ENCODE data around the gene VTI1B. TPM values are rescaled to one million over a fixed set of nuclear protein-coding genes. Genes with fewer than 3 reads are reported as not detected.
"Not testable (repeated sequence)": the region's sequence is repeated elsewhere in the genome, so short reads cannot be mapped to it uniquely, and the experiment has no call there.

The VTI1B gene
- total RNA-seq, 2 experiments from 2014 or later = 41.5 to 93.3 TPM

- intact Hi-C loops (cut with micrococcal nuclease; ENCODE audit: unreplicated experiment) = no loop called here
- H2AFZ ChIP-seq (ENCODE audit: low read length) = no peak overlapping the region
- BruUV-seq (replicated peaks) = no TSS peak
- DNase-seq (ENCODE audit: low spot score) = no peak
- no peak overlapping the region for H3K4me3 ChIP-seq (ENCODE audit: low read depth, low read length, poor library complexity, severe bottlenecking)
- H3K4me1 ChIP-seq (ENCODE audit: insufficient read depth, low read length, poor library complexity, severe bottlenecking) = no peaks in the 10 kb centered on the region
- CTCF ChIA-PET (ENCODE audit: unreplicated experiment) = no interaction called here
- TF ChIP-seq CTCF (conservative IDR thresholded peaks at IDR 0.05; ENCODE audit: low read length) (no peak), EZH2phosphoT487 (IDR thresholded peaks at IDR 0.05; ENCODE audit: borderline replicate concordance, low read depth, low read length) (no peak)
- H3K4me2 ChIP-seq (ENCODE audit: low read length) = no peak overlapping the region
- H3K27ac ChIP-seq (ENCODE audit: low read depth, low read length, poor library complexity, severe bottlenecking) = no peak overlapping the region
- H3K9me3 ChIP-seq (ENCODE audit: low read length) = no peaks in the 10 kb centered on the region
- no peaks in the 10 kb centered on the region for H3K79me2 ChIP-seq (ENCODE audit: insufficient read depth, low read depth, low read length)
- no peaks in the 10 kb centered on the region for H3K9me2 ChIP-seq (ENCODE audit: insufficient read depth, low read length)
- no peaks in the 10 kb centered on the region for H3K36me3 ChIP-seq (ENCODE audit: insufficient read depth, low read length)
- POLR2A ChIA-PET = interaction anchor here (0.8 kb wide), 1 partner anchor 129 kb away, joined by 3 read pairs; no protein-coding TSS in a partner anchor
- no peaks in the 10 kb centered on the region for H4K20me1 ChIP-seq (ENCODE audit: insufficient read depth, low read length)
Measured at GRCh38 chr14:67718265-67718664, 43.8 kb upstream of the VTI1B start.

- Histone ChIP-seq H4K20me1 (ENCODE audit: insufficient read depth, low read length) (no peaks in the 10 kb centered on the region), H3K4me1 (ENCODE audit: insufficient read depth, low read length, poor library complexity, severe bottlenecking) (no peaks in the 10 kb centered on the region), H3K27ac (ENCODE audit: low read depth, low read length, poor library complexity, severe bottlenecking) (no peak overlapping the region), H3K9me3 (ENCODE audit: low read length) (no peaks in the 10 kb centered on the region), H3K4me3 (ENCODE audit: low read depth, low read length, poor library complexity, severe bottlenecking) (no peak overlapping the region), H3K4me2 (ENCODE audit: low read length) (no peak overlapping the region), H3K79me2 (ENCODE audit: insufficient read depth, low read depth, low read length) (no peaks in the 10 kb centered on the region), H3K9me2 (ENCODE audit: insufficient read depth, low read length) (no peaks in the 10 kb centered on the region), H2AFZ (ENCODE audit: low read length) (no peak overlapping the region), H3K36me3 (ENCODE audit: insufficient read depth, low read length) (no peaks in the 10 kb centered on the region)
- ChIA-PET CTCF (ENCODE audit: unreplicated experiment) (no interaction called here), POLR2A (no interaction called here)
- no peak for DNase-seq (ENCODE audit: low spot score)
- TF ChIP-seq EZH2phosphoT487 (IDR thresholded peaks at IDR 0.05; ENCODE audit: borderline replicate concordance, low read depth, low read length) (no peak), CTCF (conservative IDR thresholded peaks at IDR 0.05; ENCODE audit: low read length) (no peak)
- BruUV-seq (replicated peaks) = no TSS peak
- intact Hi-C loops (cut with micrococcal nuclease; ENCODE audit: unreplicated experiment) = no loop called here
Measured at GRCh38 chr14:67717048-67717447, 42.6 kb upstream of the VTI1B start.

GRCh38 chr14:67710209-67710608 is 35.8 kb upstream of the VTI1B start:
- CTCF ChIA-PET (ENCODE audit: unreplicated experiment) = no interaction called here
- Histone ChIP-seq H3K4me3 (ENCODE audit: low read depth, low read length, poor library complexity, severe bottlenecking) (no peak overlapping the region), H3K27ac (ENCODE audit: low read depth, low read length, poor library complexity, severe bottlenecking) (no peak overlapping the region), H4K20me1 (ENCODE audit: insufficient read depth, low read length) (no peaks in the 10 kb centered on the region), H3K79me2 (ENCODE audit: insufficient read depth, low read depth, low read length) (no peaks in the 10 kb centered on the region), H3K9me2 (ENCODE audit: insufficient read depth, low read length) (no peaks in the 10 kb centered on the region), H3K36me3 (ENCODE audit: insufficient read depth, low read length) (no peaks in the 10 kb centered on the region), H3K9me3 (ENCODE audit: low read length) (peaks cover 29% of the 10 kb centered on the region; the same call in 1 of the 2 replicates), H3K4me2 (ENCODE audit: low read length) (no peak overlapping the region), H2AFZ (ENCODE audit: low read length) (no peak overlapping the region), H3K4me1 (ENCODE audit: insufficient read depth, low read length, poor library complexity, severe bottlenecking) (no peaks in the 10 kb centered on the region)
- intact Hi-C loops (cut with micrococcal nuclease; ENCODE audit: unreplicated experiment) = no loop called here
- peak; percentile 56 for DNase-seq (ENCODE audit: low spot score)
- POLR2A ChIA-PET = interaction anchor here (0.8 kb wide), 1 partner anchor 12 kb away, joined by 3 read pairs; no protein-coding TSS in a partner anchor
- no peak for TF ChIP-seq EZH2phosphoT487 (IDR thresholded peaks at IDR 0.05; ENCODE audit: borderline replicate concordance, low read depth, low read length)
- TF ChIP-seq CTCF (conservative IDR thresholded peaks at IDR 0.05; ENCODE audit: low read length) = no peak
- no TSS peak for BruUV-seq (replicated peaks)

- peaks cover 29% of the 10 kb centered on the region; the same call in 1 of the 2 replicates for H3K9me3 ChIP-seq (ENCODE audit: low read length)
- H3K27ac ChIP-seq (ENCODE audit: low read depth, low read length, poor library complexity, severe bottlenecking); BruUV-seq (replicated peaks); H3K4me3 ChIP-seq (ENCODE audit: low read depth, low read length, poor library complexity, severe bottlenecking); H3K4me1 ChIP-seq (ENCODE audit: insufficient read depth, low read length, poor library complexity, severe bottlenecking); H2AFZ ChIP-seq (ENCODE audit: low read length); H3K36me3 ChIP-seq (ENCODE audit: insufficient read depth, low read length); CTCF ChIA-PET (ENCODE audit: unreplicated experiment); H3K9me2 ChIP-seq (ENCODE audit: insufficient read depth, low read length); H3K79me2 ChIP-seq (ENCODE audit: insufficient read depth, low read depth, low read length); H3K4me2 ChIP-seq (ENCODE audit: low read length); DNase-seq (ENCODE audit: low spot score); H4K20me1 ChIP-seq (ENCODE audit: insufficient read depth, low read length): not testable (repeated sequence)
- POLR2A ChIA-PET = interaction anchor here (0.8 kb wide), 1 partner anchor 11 kb away, joined by 3 read pairs; no protein-coding TSS in a partner anchor
- intact Hi-C loops (cut with micrococcal nuclease; ENCODE audit: unreplicated experiment) = loop anchor here (10.0 kb wide), 2 partner anchors 185 to 545 kb away; no protein-coding TSS in a partner anchor
Measured at GRCh38 chr14:67709796-67710195, 35.4 kb upstream of the VTI1B start.

Measured in OCI-LY7 (cell line).